ENCODE measurements around the gene AR. TPM values are rescaled to one million over a fixed set of nuclear protein-coding genes. Genes with fewer than 3 reads are reported as not detected.
A peak's percentile ranks its signal among the peaks of the same experiment; 100 is the strongest.

Gene AR
- not detected for polyA plus RNA-seq (2012; ENCODE audit: insufficient read depth, insufficient read length)

GRCh38 chrX:67543818-67544217, at the start of gene AR:
AR (plus strand) TSS chrX:67544021; CDS start chrX:67545147, 1,126 bp downstream.
- DNase-seq (ENCODE audit: low read depth, low spot score), result no peak
- H3K4me3 ChIP-seq (ENCODE audit: low read length), result no peak within 1 kb of the TSS

- no peak overlapping the region for H3K4me3 ChIP-seq (ENCODE audit: low read length)
- DNase-seq (ENCODE audit: low read depth, low spot score), result no peak
Measured at GRCh38 chrX:67500617-67501016, 43.2 kb upstream of the AR start.

- DNase-seq (ENCODE audit: low read depth, low spot score), result no peak
Measured at GRCh38 chrX:67503004-67503403, 40.8 kb upstream of the AR start.

GRCh38 chrX:67503453-67503852, 40.4 kb upstream of the AR start:
- H3K4me3 ChIP-seq (ENCODE audit: low read length), result no peak overlapping the region
- DNase-seq (ENCODE audit: low read depth, low spot score), result no peak

More at GRCh38 chrX:67503004-67503403, 40.8 kb upstream of the AR start:
- H3K4me3 ChIP-seq (ENCODE audit: low read length), result no peak overlapping the region

GRCh38 chrX:67520671-67521070, 23.1 kb upstream of the AR start:
- no peak overlapping the region for H3K4me3 ChIP-seq (ENCODE audit: low read length)
- no peak for DNase-seq (ENCODE audit: low read depth, low spot score)

- no peak for DNase-seq (ENCODE audit: low read depth, low spot score)
- H3K4me3 ChIP-seq (ENCODE audit: low read length), result no peak overlapping the region
Measured at GRCh38 chrX:67523002-67523681, 20.7 kb upstream of the AR start.

GRCh38 chrX:67523932-67524331, 19.9 kb upstream of the AR start:
- no peak for DNase-seq (ENCODE audit: low read depth, low spot score)
- H3K4me3 ChIP-seq (ENCODE audit: low read length), result no peak overlapping the region

- no peak for DNase-seq (ENCODE audit: low read depth, low spot score)
- no peak overlapping the region for H3K4me3 ChIP-seq (ENCODE audit: low read length)
Measured at GRCh38 chrX:67524428-67524827, 19.4 kb upstream of the AR start.

DNA sequence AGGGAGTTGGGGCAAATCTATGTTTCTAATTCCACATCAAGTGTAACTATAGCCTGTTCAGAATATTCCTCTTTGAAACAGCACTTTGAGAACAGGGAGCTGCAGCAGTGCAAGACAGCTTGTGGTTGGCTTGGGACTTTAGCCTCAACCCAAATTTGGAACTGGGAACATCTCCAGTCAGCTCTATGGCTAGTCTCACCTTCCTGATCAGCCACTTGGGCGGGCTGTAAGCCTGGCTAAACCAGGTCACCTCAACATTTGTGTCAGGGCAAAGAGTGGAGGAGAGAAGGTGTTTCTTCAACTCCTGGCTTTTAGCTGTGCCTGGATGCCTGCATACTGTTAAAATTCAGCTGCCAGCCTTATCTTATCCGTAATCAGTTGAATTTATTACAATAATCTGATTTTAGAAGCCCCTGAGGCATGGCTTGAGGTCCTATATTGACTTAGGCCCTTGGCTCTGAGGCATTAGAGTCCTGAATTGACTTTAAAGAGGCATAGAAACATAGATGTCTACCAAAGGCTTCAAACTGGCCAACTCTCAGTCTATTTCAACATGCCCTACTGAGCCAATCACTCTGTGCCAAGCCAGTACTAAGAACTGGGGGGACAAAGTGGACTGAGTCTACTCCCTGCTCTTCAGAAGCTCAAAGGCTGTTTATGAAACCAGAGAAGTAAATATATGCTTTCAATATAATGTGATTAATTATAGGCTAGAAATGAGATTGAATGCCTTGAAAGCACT, 18.7 kb upstream of the AR start:
- no peak for DNase-seq (ENCODE audit: low read depth, low spot score)
- H3K4me3 ChIP-seq (ENCODE audit: low read length), result no peak overlapping the region

DNA sequence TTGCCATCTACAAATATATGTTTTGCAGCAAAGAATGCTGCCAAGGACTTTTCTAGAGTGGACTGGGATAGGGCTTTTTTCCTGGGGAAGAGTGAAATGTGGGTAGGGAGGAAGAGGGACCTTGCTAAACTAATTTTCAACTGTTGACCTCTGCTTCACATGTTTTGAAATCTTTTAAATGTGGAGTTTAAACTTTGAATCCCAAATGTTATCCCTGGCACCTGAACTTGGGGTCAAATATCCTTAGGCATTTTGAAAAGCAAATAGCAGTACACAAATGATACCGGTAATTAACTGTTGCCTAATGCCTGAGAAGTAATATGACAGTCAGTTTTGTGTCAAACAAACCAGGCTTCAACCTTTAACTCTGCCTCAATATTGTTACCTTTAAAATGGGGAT, 7.3 kb upstream of the AR start:
- no peak for DNase-seq (ENCODE audit: low read depth, low spot score)
- H3K4me3 ChIP-seq (ENCODE audit: low read length), result no peak overlapping the region

DNA sequence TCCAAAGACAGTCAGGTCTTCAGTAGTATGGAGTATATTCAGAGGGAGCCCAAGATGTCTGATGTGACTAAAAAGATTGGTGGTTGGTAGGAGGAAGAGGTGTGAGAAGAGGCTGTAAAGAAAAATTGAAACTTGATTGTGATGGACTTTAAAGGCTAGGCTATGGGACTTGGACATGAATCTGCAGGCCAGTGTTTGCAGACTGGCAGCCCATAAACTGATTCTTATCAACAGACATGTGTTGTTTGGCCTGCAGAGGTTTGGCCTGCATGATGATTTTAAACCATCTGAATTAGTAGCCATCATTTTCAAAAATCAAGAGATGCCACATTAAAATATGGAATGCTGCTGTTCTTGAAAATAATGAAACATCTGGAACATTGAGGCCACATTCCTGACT, 5.4 kb upstream of the AR start:
- DNase-seq (ENCODE audit: low read depth, low spot score), result no peak
- H3K4me3 ChIP-seq (ENCODE audit: low read length), result no peak overlapping the region

GRCh38 chrX:67544281-67545035, 637 bp downstream of the AR start:
- H3K4me3 ChIP-seq (ENCODE audit: low read length), result no peak overlapping the region
- no peak for DNase-seq (ENCODE audit: low read depth, low spot score)

GRCh38 chrX:67545036-67545821, 1.4 kb downstream of the AR start:
- no peak for DNase-seq (ENCODE audit: low read depth, low spot score)
- H3K4me3 ChIP-seq (ENCODE audit: low read length), result no peak overlapping the region

DNA sequence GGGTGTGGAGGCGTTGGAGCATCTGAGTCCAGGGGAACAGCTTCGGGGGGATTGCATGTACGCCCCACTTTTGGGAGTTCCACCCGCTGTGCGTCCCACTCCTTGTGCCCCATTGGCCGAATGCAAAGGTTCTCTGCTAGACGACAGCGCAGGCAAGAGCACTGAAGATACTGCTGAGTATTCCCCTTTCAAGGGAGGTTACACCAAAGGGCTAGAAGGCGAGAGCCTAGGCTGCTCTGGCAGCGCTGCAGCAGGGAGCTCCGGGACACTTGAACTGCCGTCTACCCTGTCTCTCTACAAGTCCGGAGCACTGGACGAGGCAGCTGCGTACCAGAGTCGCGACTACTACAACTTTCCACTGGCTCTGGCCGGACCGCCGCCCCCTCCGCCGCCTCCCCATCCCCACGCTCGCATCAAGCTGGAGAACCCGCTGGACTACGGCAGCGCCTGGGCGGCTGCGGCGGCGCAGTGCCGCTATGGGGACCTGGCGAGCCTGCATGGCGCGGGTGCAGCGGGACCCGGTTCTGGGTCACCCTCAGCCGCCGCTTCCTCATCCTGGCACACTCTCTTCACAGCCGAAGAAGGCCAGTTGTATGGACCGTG, 2.2 kb downstream of the AR start:
- DNase-seq (ENCODE audit: low read depth, low spot score), result no peak
- H3K4me3 ChIP-seq (ENCODE audit: low read length), result no peak overlapping the region

- DNase-seq (ENCODE audit: low read depth, low spot score), result no peak
- no peak overlapping the region for H3K4me3 ChIP-seq (ENCODE audit: low read length)
Measured at GRCh38 chrX:67546496-67547423, 2.9 kb downstream of the AR start.

DNA sequence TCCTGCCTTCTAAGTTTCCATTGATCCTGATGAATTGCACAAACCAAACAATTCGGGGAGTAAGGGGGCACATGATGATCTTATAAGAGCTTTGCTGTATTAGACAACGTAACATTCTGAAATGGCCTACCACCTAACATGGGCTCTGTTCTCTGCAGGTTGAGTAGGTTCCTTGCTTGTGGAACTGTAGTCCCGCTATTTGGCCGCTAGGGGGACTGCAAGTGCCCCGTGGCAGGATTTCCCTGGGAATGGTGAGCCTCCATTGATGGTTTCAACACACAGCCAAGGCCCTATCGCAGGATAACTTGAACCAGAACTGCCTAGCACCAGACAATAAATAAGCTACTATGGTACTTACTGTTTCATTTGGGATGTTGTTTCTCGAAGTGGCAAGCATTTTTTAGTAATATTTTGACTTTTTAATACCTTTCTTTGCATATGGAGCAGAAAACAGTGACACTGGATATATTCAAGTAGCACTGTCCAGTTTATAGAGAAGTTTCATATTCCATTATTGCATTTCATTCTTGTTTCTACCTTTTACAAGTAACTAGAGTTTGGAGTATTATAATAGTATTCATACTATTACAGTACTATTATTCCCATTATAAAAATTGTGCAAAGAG, 11.9 kb downstream of the AR start:
- no peak overlapping the region for H3K4me3 ChIP-seq (ENCODE audit: low read length)
- peak; percentile 0 for DNase-seq (ENCODE audit: low read depth, low spot score)

GRCh38 chrX:67558267-67558666, 14.4 kb downstream of the AR start:
- no peak overlapping the region for H3K4me3 ChIP-seq (ENCODE audit: low read length)
- no peak for DNase-seq (ENCODE audit: low read depth, low spot score)
